Measurements from ENCODE around the gene ESD. TPM values are rescaled to one million over a fixed set of nuclear protein-coding genes. Genes with fewer than 3 reads are reported as not detected.
A peak's percentile ranks its signal among the peaks of the same experiment; 100 is the strongest.
"Not testable (repeated sequence)": the region's sequence is repeated elsewhere in the genome, so short reads cannot be mapped to it uniquely, and the experiment has no call there.

Gene ESD
- total RNA-seq, 1 experiment from 2014 or later = 119 TPM

GRCh38 chr13:46804921-46805320 is 8.0 kb upstream of the ESD start:
- not testable (repeated sequence) for H3K4me3 ChIP-seq (ENCODE audit: insufficient read depth, low read depth, low read length); H3K36me3 ChIP-seq (replicated peaks; ENCODE audit: control insufficient read depth, insufficient read depth, low read length); H3K27me3 ChIP-seq (ENCODE audit: control insufficient read depth, insufficient read depth, low read length); DNase-seq

- H3K36me3 ChIP-seq (replicated peaks; ENCODE audit: control insufficient read depth, insufficient read depth, low read length) = no peaks in the 10 kb centered on the region
- H3K4me3 ChIP-seq (ENCODE audit: insufficient read depth, low read depth, low read length) = no peak overlapping the region
- no peaks in the 10 kb centered on the region for H3K27me3 ChIP-seq (ENCODE audit: control insufficient read depth, insufficient read depth, low read length)
- DNase-seq = no peak
Measured at GRCh38 chr13:46804391-46804815, 7.4 kb upstream of the ESD start.

- no peaks in the 10 kb centered on the region for H3K27me3 ChIP-seq (ENCODE audit: control insufficient read depth, insufficient read depth, low read length)
- H3K36me3 ChIP-seq (replicated peaks; ENCODE audit: control insufficient read depth, insufficient read depth, low read length) = no peaks in the 10 kb centered on the region
- no peak overlapping the region for H3K4me3 ChIP-seq (ENCODE audit: insufficient read depth, low read depth, low read length)
- DNase-seq = no peak
Measured at GRCh38 chr13:46803586-46803985, 6.6 kb upstream of the ESD start.

- Histone ChIP-seq H3K27me3 (ENCODE audit: control insufficient read depth, insufficient read depth, low read length) (no peaks in the 10 kb centered on the region), H3K4me3 (ENCODE audit: insufficient read depth, low read depth, low read length) (no peak overlapping the region), H3K36me3 (replicated peaks; ENCODE audit: control insufficient read depth, insufficient read depth, low read length) (no peaks in the 10 kb centered on the region)
- DNase-seq = no peak
Measured at GRCh38 chr13:46801858-46802257, 4.9 kb upstream of the ESD start.

GRCh38 chr13:46799139-46799538 is 2.2 kb upstream of the ESD start:
- Histone ChIP-seq H3K36me3 (replicated peaks; ENCODE audit: control insufficient read depth, insufficient read depth, low read length) (no peaks in the 10 kb centered on the region), H3K27me3 (ENCODE audit: control insufficient read depth, insufficient read depth, low read length) (no peaks in the 10 kb centered on the region), H3K4me3 (ENCODE audit: insufficient read depth, low read depth, low read length) (no peak overlapping the region)
- DNase-seq = no peak

GRCh38 chr13:46797501-46798237 is 708 bp upstream of the ESD start:
- Histone ChIP-seq H3K4me3 (ENCODE audit: insufficient read depth, low read depth, low read length) (peak overlapping the region; percentile 86), H3K27me3 (ENCODE audit: control insufficient read depth, insufficient read depth, low read length) (no peaks in the 10 kb centered on the region), H3K36me3 (replicated peaks; ENCODE audit: control insufficient read depth, insufficient read depth, low read length) (no peaks in the 10 kb centered on the region)
- no peak for DNase-seq

GRCh38 chr13:46796129-46796514 is 839 bp downstream of the ESD start:
- H3K36me3 ChIP-seq (replicated peaks; ENCODE audit: control insufficient read depth, insufficient read depth, low read length) = no peaks in the 10 kb centered on the region
- no peaks in the 10 kb centered on the region for H3K27me3 ChIP-seq (ENCODE audit: control insufficient read depth, insufficient read depth, low read length)
- no peak for DNase-seq
- peak overlapping the region; percentile 86 for H3K4me3 ChIP-seq (ENCODE audit: insufficient read depth, low read depth, low read length)

GRCh38 chr13:46795321-46795720 is 1.6 kb downstream of the ESD start:
- Histone ChIP-seq H3K36me3 (replicated peaks; ENCODE audit: control insufficient read depth, insufficient read depth, low read length) (peaks cover 2% of the 10 kb centered on the region; the same call in 1 of the 2 replicates), H3K4me3 (ENCODE audit: insufficient read depth, low read depth, low read length) (no peak overlapping the region), H3K27me3 (ENCODE audit: control insufficient read depth, insufficient read depth, low read length) (no peaks in the 10 kb centered on the region)
- DNase-seq = peak; percentile 34

GRCh38 chr13:46783504-46783903 is 13.5 kb downstream of the ESD start:
- no peak for DNase-seq
- Histone ChIP-seq H3K4me3 (ENCODE audit: insufficient read depth, low read depth, low read length) (no peak overlapping the region), H3K36me3 (replicated peaks; ENCODE audit: control insufficient read depth, insufficient read depth, low read length) (peaks cover 10% of the 10 kb centered on the region), H3K27me3 (ENCODE audit: control insufficient read depth, insufficient read depth, low read length) (no peaks in the 10 kb centered on the region)

GRCh38 chr13:46782691-46783090 is 14.3 kb downstream of the ESD start:
- no peaks in the 10 kb centered on the region for H3K27me3 ChIP-seq (ENCODE audit: control insufficient read depth, insufficient read depth, low read length)
- H3K4me3 ChIP-seq (ENCODE audit: insufficient read depth, low read depth, low read length) = no peak overlapping the region
- no peak for DNase-seq
- H3K36me3 ChIP-seq (replicated peaks; ENCODE audit: control insufficient read depth, insufficient read depth, low read length) = peaks cover 10% of the 10 kb centered on the region

GRCh38 chr13:46782066-46782465 is 14.9 kb downstream of the ESD start:
- DNase-seq = no peak
- peaks cover 10% of the 10 kb centered on the region for H3K36me3 ChIP-seq (replicated peaks; ENCODE audit: control insufficient read depth, insufficient read depth, low read length)
- no peak overlapping the region for H3K4me3 ChIP-seq (ENCODE audit: insufficient read depth, low read depth, low read length)

GRCh38 chr13:46778890-46779289 is 18.1 kb downstream of the ESD start:
- peaks cover 5% of the 10 kb centered on the region for H3K36me3 ChIP-seq (replicated peaks; ENCODE audit: control insufficient read depth, insufficient read depth, low read length)
- no peak overlapping the region for H3K4me3 ChIP-seq (ENCODE audit: insufficient read depth, low read depth, low read length)
- DNase-seq = no peak
- no peaks in the 10 kb centered on the region for H3K27me3 ChIP-seq (ENCODE audit: control insufficient read depth, insufficient read depth, low read length)

More at GRCh38 chr13:46782066-46782465, 14.9 kb downstream of the ESD start:
- H3K27me3 ChIP-seq (ENCODE audit: control insufficient read depth, insufficient read depth, low read length) = no peaks in the 10 kb centered on the region

- Histone ChIP-seq H3K27me3 (ENCODE audit: control insufficient read depth, insufficient read depth, low read length) (no peaks in the 10 kb centered on the region), H3K36me3 (replicated peaks; ENCODE audit: control insufficient read depth, insufficient read depth, low read length) (peaks cover 5% of the 10 kb centered on the region), H3K4me3 (ENCODE audit: insufficient read depth, low read depth, low read length) (no peak overlapping the region)
- no peak for DNase-seq
Measured at GRCh38 chr13:46778095-46778494, 18.9 kb downstream of the ESD start.

- H3K4me3 ChIP-seq (ENCODE audit: insufficient read depth, low read depth, low read length) = no peak overlapping the region
- peaks cover 5% of the 10 kb centered on the region for H3K36me3 ChIP-seq (replicated peaks; ENCODE audit: control insufficient read depth, insufficient read depth, low read length)
- no peaks in the 10 kb centered on the region for H3K27me3 ChIP-seq (ENCODE audit: control insufficient read depth, insufficient read depth, low read length)
- DNase-seq = no peak
Measured at GRCh38 chr13:46775385-46776107, 21.4 kb downstream of the ESD start.

GRCh38 chr13:46773541-46773940 is 23.4 kb downstream of the ESD start:
- no peaks in the 10 kb centered on the region for H3K27me3 ChIP-seq (ENCODE audit: control insufficient read depth, insufficient read depth, low read length)
- H3K4me3 ChIP-seq (ENCODE audit: insufficient read depth, low read depth, low read length) = no peak overlapping the region
- H3K36me3 ChIP-seq (replicated peaks; ENCODE audit: control insufficient read depth, insufficient read depth, low read length) = peaks cover 4% of the 10 kb centered on the region; the same call in 1 of the 2 replicates
- no peak for DNase-seq
